Common myeloid progenitor, CD34-positive (primary cell): ENCODE results near the gene PARM1.

Experiments
- CTCF ChIA-PET: fragments of 350-600 bp; sonication (Branson Sonifier 250); formaldehyde crosslinking; loops from one replicate; lab custom pipeline; 2021; ENCODE audit warnings: antibody characterized with exemption; lab: Charles Lee
- POLR2A ChIA-PET: fragments of 350-600 bp; sonication (Branson Sonifier 250); formaldehyde crosslinking; loops from one replicate; lab custom pipeline; 2021; ENCODE audit warnings: antibody characterized with exemption; lab: Charles Lee
- DNase-seq, 3 donors: peaks; one replicate each; pipeline versions ENCODE4 v3.0.0 to v3.0.0-alpha.2; 2013
- H3K27ac ChIP-seq, 2 experiments: 1 replicate in 1 of 2; 2 replicates in 1 of 2; pipeline ENCODE4 v1.7.0; 2013; ENCODE audit warnings: inconsistent platforms in 2 of 2, low read length in 2 of 2, mild to moderate bottlenecking in 2 of 2, low read depth in 1 of 2, moderate library complexity in 1 of 2; ENCODE audit not compliant: severe bottlenecking in 2 of 2, insufficient read depth in 1 of 2, poor library complexity in 1 of 2
- H3K27me3 ChIP-seq, 5 experiments: replicated peaks in 2 of 5; 1 replicate in 3 of 5; 2 replicates in 2 of 5; pipeline versions ENCODE4 v1.6.1 to v1.7.0; 2013; ENCODE audit warnings: low read length in 4 of 5, mild to moderate bottlenecking in 2 of 5, moderate library complexity in 2 of 5, inconsistent platforms in 1 of 5; ENCODE audit not compliant: insufficient read depth in 5 of 5, control insufficient read depth in 4 of 5
- H3K36me3 ChIP-seq, 4 experiments: 1 replicate in 2 of 4; 2 replicates in 2 of 4; pipeline versions ENCODE4 v1.6.1 to v1.7.0; 2013; ENCODE audit warnings: low read length in 3 of 4, control low read depth in 1 of 4, mild to moderate bottlenecking in 1 of 4; ENCODE audit not compliant: control insufficient read depth in 4 of 4, insufficient read depth in 4 of 4
- H3K4me1 ChIP-seq, 4 experiments: 1 replicate in 3 of 4; 2 replicates in 1 of 4; pipeline versions ENCODE4 v1.6.1 to v1.7.1; 2013; ENCODE audit warnings: low read length in 3 of 4, mild to moderate bottlenecking in 3 of 4, control low read depth in 1 of 4, inconsistent platforms in 1 of 4, moderate library complexity in 1 of 4; ENCODE audit not compliant: control insufficient read depth in 4 of 4, insufficient read depth in 4 of 4; ENCODE audit errors: control extremely low read depth in 1 of 4
- H3K4me3 ChIP-seq, 7 experiments: 1 replicate in 4 of 7; 2 replicates in 3 of 7; pipeline versions ENCODE4 v1.5.1 to v1.7.0; 2013; ENCODE audit warnings: mild to moderate bottlenecking in 7 of 7, low read length in 6 of 7, moderate library complexity in 6 of 7, inconsistent platforms in 2 of 7, low read depth in 2 of 7, control low read depth in 1 of 7; ENCODE audit not compliant: insufficient read depth in 4 of 7, control insufficient read depth in 1 of 7; ENCODE audit errors: extremely low read depth in 1 of 7
- H3K9me3 ChIP-seq, 5 experiments: 1 replicate in 4 of 5; 2 replicates in 1 of 5; pipeline versions ENCODE4 v1.6.1 to v1.7.1; 2013; ENCODE audit warnings: low read length in 4 of 5, mild to moderate bottlenecking in 2 of 5, inconsistent platforms in 1 of 5, low read depth in 1 of 5, moderate library complexity in 1 of 5; ENCODE audit not compliant: control insufficient read depth in 4 of 5, insufficient read depth in 2 of 5; ENCODE audit errors: control extremely low read depth in 1 of 5
- WGBS: methylation state at CpG from one replicate; pipeline ENCODE4 v1.1.5; 2013; ENCODE audit not compliant: insufficient coverage; 5-methylcytosine and 5-hydroxymethylcytosine counted together

The PARM1 gene

DNA sequence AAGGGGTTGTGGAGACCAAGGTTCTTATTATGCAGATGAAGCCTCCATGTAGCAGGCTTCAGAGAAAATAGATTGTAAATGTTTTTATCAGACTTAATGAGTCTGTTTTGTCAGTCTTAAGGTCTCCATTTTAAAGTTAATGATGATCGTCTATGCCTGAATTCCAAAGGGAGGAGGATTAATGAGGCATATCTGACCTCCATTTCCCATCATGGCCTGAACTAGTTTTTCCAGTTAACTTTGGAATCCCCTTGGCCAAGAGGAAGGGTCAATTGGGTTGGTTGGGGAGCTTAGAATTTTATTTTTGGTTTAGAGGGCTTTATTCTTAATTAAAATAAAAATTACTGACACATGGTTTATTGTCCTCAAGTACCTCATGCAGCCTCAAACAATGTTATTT lies 6.9 kb upstream of the PARM1 start:
- WGBS = 100% methylated on average over 1 of the region's 1 CpG
- peaks cover 0 to 12% (median 9%) of the 10 kb centered on the region in 5 experiments for H3K27me3 ChIP-seq
- ChIA-PET POLR2A (no interaction called here), CTCF (no interaction called here)
- no peak overlapping the region for H3K27ac ChIP-seq
- no peak overlapping the region for H3K4me3 ChIP-seq
- H3K9me3 ChIP-seq = no peaks in the 10 kb centered on the region
- H3K36me3 ChIP-seq = no peaks in the 10 kb centered on the region
- no peak for DNase-seq
- no peaks in the 10 kb centered on the region for H3K4me1 ChIP-seq

GRCh38 chr4:74930162-74930561 lies 2.8 kb upstream of the PARM1 start:
- ChIA-PET POLR2A (no interaction called here), CTCF (no interaction called here)
- 100% methylated on average over 4 of the region's 4 CpGs for WGBS
- Histone ChIP-seq H3K4me3 (no peak overlapping the region), H3K9me3 (no peaks in the 10 kb centered on the region), H3K4me1 (peaks cover 0 to 22% (median 15%) of the 10 kb centered on the region in 4 experiments), H3K27ac (no peak overlapping the region), H3K36me3 (no peaks in the 10 kb centered on the region), H3K27me3 (peaks cover 16 to 50% (median 31%) of the 10 kb centered on the region in 5 experiments)
- no peak for DNase-seq

DNA sequence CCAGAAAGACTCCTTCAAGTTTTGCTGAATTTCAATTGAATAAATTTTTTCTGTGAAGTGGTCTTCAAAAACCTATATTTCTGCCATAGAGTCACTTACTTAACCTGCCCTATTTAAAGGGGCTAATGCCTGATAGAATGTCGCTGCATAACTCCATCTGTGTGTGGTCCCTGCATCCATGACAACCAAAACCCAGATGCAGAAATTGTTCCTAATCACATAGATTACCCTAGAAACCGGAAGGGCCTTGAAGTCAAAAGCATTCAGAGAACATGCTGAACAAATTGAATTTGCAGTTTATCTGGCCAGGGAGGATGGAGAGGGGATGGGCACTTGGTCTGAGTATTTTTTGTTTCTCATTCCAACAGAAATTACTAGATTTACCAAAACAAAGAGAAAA lies 1.5 kb upstream of the PARM1 start:
- no peak overlapping the region for H3K27ac ChIP-seq
- CTCF ChIA-PET = no interaction called here
- H3K27me3 ChIP-seq = peaks cover 16 to 59% (median 36%) of the 10 kb centered on the region in 5 experiments
- no peak overlapping the region for H3K4me3 ChIP-seq
- H3K36me3 ChIP-seq = no peaks in the 10 kb centered on the region
- H3K4me1 ChIP-seq = peaks cover 0 to 22% (median 15%) of the 10 kb centered on the region in 4 experiments
- no CpG with 5 or more reads among the region's 2 CpGs for WGBS
- POLR2A ChIA-PET = no interaction called here
- H3K9me3 ChIP-seq = no peaks in the 10 kb centered on the region
- no peak for DNase-seq

DNA sequence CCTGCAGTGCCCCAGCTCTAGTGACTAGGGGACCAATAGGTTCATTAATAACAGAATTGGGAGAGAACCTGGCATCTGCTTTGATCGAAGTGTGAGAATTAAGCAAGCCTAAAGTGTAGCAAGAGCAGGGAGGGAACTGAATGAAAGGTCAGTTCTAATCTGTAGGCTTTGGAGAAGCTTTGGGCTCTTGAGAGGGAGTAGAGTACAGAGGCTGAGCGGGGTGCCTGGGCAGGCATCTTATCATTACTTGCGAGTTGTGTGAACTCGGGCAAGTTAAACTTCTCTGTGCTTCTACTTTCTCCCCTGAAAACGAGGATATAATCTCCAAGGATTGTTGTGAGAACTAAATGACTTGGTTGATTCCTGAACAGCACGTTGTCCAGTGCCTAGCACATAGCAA lies 906 bp upstream of the PARM1 start:
- CTCF ChIA-PET = interaction anchor here (1.2 to 2.4 kb wide), 3 partner anchors 9 to 57 kb away, joined by 5 to 6 read pairs (median 6); no protein-coding TSS in a partner anchor
- H3K27me3 ChIP-seq = peaks cover 16 to 64% (median 36%) of the 10 kb centered on the region in 5 experiments

DNA sequence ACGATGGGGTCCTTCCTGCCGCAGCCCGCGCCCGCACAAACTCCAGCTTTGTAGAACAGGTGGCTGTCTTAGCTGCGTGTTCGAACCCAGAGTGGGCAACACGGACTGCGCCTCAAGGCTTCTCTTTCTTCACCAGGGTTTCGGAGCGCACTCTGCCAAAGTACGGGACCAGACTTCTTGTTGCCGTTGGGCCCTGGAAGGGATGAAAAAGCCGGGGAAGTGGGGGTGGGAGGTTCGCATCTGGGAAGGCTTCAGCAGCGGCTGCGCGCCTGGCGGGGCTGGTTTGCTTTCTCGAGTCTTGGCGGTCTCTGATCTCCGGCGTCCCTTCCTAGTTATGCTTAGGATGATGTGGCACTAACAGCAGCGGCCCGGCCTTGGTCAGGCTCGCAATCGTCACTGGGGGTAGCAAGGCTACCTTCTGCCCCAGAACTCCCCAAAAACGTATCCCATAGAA lies 673 bp downstream of the PARM1 start:
- CTCF ChIA-PET = interaction anchor here (1.3 to 2.4 kb wide), 4 partner anchors 11 to 34 kb away, joined by 3 to 6 read pairs (median 4); no protein-coding TSS in a partner anchor
- peak in 1 of 3 donors; percentile 34 for DNase-seq
- WGBS = 3% methylated on average over 22 of the region's 28 CpGs

More for the DNA sequence above, 906 bp upstream of the PARM1 start:
- POLR2A ChIA-PET = no interaction called here
- no peak overlapping the region for H3K27ac ChIP-seq
- no peaks in the 10 kb centered on the region for H3K36me3 ChIP-seq
- peaks cover 0 to 22% (median 15%) of the 10 kb centered on the region in 4 experiments for H3K4me1 ChIP-seq
- 88% methylated on average over 6 of the region's 6 CpGs for WGBS
- peak in 1 of 3 donors; percentile 9 for DNase-seq
- no peaks in the 10 kb centered on the region for H3K9me3 ChIP-seq
- H3K4me3 ChIP-seq = no peak overlapping the region

DNA sequence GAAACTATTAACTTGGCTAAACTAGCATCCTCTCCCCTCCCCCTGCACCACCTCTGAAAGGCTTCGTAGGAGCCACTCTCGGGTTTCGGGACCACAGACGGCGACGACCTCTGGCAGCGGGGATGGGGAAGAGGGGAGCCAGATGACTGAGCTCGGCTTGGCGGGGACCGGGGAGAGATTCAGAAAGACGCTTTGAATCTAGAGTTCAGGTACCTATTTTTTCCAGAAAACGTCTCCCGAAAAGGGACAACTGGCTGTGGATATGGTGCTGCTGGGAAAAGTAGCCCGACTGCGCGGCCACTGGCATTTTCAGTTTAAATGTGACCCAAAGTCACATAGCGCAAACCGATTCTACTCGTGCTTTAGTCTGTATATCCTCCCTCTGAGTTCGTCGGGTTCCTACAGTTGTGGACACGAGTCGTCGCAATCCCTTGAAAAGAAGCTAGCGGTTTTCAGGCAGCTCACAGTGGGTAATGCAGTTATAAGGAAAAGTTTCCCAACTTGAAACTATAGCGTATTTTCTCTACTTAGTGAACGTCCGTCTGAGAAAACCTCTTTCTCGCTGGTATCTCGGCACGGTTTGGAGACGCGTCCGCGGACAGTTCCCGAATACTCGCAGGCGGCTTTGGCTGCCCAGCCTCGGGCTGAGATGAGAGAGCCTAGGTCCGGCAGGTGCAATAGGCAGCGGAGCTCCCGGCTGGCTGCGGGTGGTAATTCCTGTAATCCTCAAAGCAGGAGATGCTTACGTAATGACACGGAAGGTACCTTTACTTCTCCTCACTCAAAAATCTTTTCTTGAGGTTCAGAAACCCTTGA lies 1.3 kb downstream of the PARM1 start:
- POLR2A ChIA-PET = no interaction called here
- Histone ChIP-seq H3K27me3 (peaks cover 18 to 64% (median 36%) of the 10 kb centered on the region in 5 experiments), H3K9me3 (no peaks in the 10 kb centered on the region), H3K4me3 (peak overlapping the region in 5 of 7 experiments; percentile 35 to 75 (median 67)), H3K27ac (no peak overlapping the region), H3K4me1 (peaks cover 0 to 22% (median 15%) of the 10 kb centered on the region in 4 experiments), H3K36me3 (no peaks in the 10 kb centered on the region)
- peak; percentile 16 to 57 (median 44) for DNase-seq
- WGBS = under 1% methylated on average over 29 of the region's 45 CpGs
- CTCF ChIA-PET = interaction anchor here (1.3 to 2.4 kb wide), 4 partner anchors 10 to 16 kb away, joined by 3 to 6 read pairs (median 3); no protein-coding TSS in a partner anchor

More for the DNA sequence above, 673 bp downstream of the PARM1 start:
- peaks cover 0 to 22% (median 15%) of the 10 kb centered on the region in 4 experiments for H3K4me1 ChIP-seq
- H3K9me3 ChIP-seq = no peaks in the 10 kb centered on the region
- POLR2A ChIA-PET = no interaction called here
- no peaks in the 10 kb centered on the region for H3K36me3 ChIP-seq
- H3K4me3 ChIP-seq = peak overlapping the region in 6 of 7 experiments; percentile 2 to 75 (median 66)
- H3K27me3 ChIP-seq = peaks cover 18 to 64% (median 36%) of the 10 kb centered on the region in 5 experiments
- no peak overlapping the region for H3K27ac ChIP-seq

- Histone ChIP-seq H3K27me3 (peaks cover 18 to 64% (median 36%) of the 10 kb centered on the region in 5 experiments), H3K27ac (no peak overlapping the region), H3K9me3 (no peaks in the 10 kb centered on the region), H3K36me3 (no peaks in the 10 kb centered on the region), H3K4me3 (peak overlapping the region in 2 of 7 experiments; percentile 75), H3K4me1 (peaks cover 0 to 22% (median 15%) of the 10 kb centered on the region in 4 experiments)
- DNase-seq = no peak
- 29% methylated on average over 8 of the region's 10 CpGs for WGBS
- CTCF ChIA-PET = interaction anchor here (1.3 kb wide), 2 partner anchors 10 to 17 kb away, joined by 3 read pairs; no protein-coding TSS in a partner anchor
- POLR2A ChIA-PET = no interaction called here
Measured at GRCh38 chr4:74934888-74935287, 2.0 kb downstream of the PARM1 start.
